LNCaP clone FGC (cell line): ENCODE data around the gene SHISA3.

ENCODE experiments used
- DNase-seq: peaks from one replicate; pipeline ENCODE4 v3.0.0-alpha.2; 2011; ENCODE audit warnings: low read depth
- H3K4me3 ChIP-seq: 2 replicates; pipeline ENCODE4 v1.5.1; 2011; ENCODE audit warnings: mild to moderate bottlenecking, low read depth, low read length, control low read depth
- CTCF ChIP-seq: IDR thresholded peaks from 2 replicates; pipeline ENCODE4 v1.5.1; 2012; ENCODE audit warnings: mild to moderate bottlenecking; ENCODE audit not compliant: control insufficient read depth, insufficient read depth; ENCODE audit errors: extremely low read depth

SHISA3 gene

GRCh38 chr4:42359711-42360110 is 37.6 kb upstream of the SHISA3 start:
- peak overlapping the region; percentile 43 for H3K4me3 ChIP-seq
- no peak for TF ChIP-seq CTCF
- no peak for DNase-seq

GRCh38 chr4:42360256-42360669 is 37.0 kb upstream of the SHISA3 start:
- no peak for TF ChIP-seq CTCF
- peak overlapping the region; percentile 43 for H3K4me3 ChIP-seq
- no peak for DNase-seq

GRCh38 chr4:42361456-42361855 is 35.8 kb upstream of the SHISA3 start:
- no peak overlapping the region for H3K4me3 ChIP-seq
- DNase-seq = no peak
- no peak for TF ChIP-seq CTCF

GRCh38 chr4:42362591-42362990 is 34.7 kb upstream of the SHISA3 start:
- no peak for TF ChIP-seq CTCF
- DNase-seq = no peak
- no peak overlapping the region for H3K4me3 ChIP-seq

- TF ChIP-seq CTCF = no peak
- DNase-seq = no peak
- no peak overlapping the region for H3K4me3 ChIP-seq
Observed at GRCh38 chr4:42363614-42364013, 33.7 kb upstream of the SHISA3 start.

- H3K4me3 ChIP-seq = no peak overlapping the region
- TF ChIP-seq CTCF = no peak
- no peak for DNase-seq
Observed at GRCh38 chr4:42364266-42365053, 32.8 kb upstream of the SHISA3 start.

- H3K4me3 ChIP-seq = no peak overlapping the region
- TF ChIP-seq CTCF = no peak
- no peak for DNase-seq
Observed at GRCh38 chr4:42366959-42367358, 30.3 kb upstream of the SHISA3 start.
